Fibroblast of peridontal ligament (primary cell): Measurements from ENCODE around the gene MS4A13.
"Not testable (repeated sequence)": the region's sequence is repeated elsewhere in the genome, so short reads cannot be mapped to it uniquely, and the experiment has no call there.

Source experiments
- DNase-seq: peaks from one replicate; pipeline ENCODE4 v3.0.0-alpha.2; 2010; ENCODE audit errors: extremely low read depth

Gene MS4A13

DNA sequence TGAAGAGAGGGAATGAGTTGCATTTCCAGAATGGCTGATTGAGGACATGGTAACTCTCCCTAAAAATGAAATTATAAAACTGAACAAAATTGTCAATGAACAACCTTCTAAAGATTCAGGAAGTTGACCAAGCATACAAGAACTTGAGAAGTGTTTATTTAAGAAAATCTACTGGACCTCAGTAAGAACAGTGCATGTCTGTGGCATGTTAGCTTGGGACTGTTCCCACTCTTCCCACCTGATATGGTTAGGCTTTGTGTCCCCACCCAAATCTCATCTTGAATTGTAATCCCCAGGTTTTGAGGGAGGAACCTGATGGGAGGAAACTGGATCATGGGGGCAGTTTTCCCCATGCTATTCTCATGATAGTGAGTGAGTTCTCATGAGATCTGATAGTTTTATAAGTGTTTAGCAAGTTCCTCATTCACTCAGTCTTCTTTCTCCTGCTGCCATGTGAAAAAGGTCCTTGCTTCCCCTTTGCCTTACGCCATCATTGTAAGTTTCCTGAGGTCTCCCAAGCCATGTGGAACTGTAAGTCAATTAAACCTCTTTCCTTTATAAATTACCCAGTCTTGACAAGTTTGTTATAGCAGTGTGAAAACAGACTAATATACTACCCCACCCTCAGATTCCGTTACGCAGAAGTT lies 15.4 kb downstream of the MS4A13 start:
- no peak for DNase-seq

- DNase-seq: not testable (repeated sequence)
Measured at GRCh38 chr11:60532383-60532782, 17.2 kb downstream of the MS4A13 start.

DNA sequence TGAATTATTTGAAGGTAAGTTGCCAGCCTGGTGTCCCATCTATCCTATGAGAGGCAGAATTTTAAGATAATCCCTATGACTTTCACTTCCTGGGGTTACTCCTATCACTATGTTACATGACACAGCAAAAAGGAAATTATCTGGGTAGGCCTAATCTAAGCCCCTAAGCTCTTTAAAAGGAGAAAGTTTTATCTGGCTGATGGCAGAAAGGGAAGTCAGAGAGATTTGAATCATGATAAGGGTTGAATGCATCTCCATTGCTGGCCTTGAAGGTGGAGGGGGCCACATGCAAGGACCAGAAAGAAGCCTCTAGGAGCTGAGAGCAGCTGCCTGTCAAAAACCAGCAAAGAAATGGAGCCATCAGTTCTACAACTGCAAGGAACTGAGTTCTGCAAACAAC lies 23.4 kb downstream of the MS4A13 start:
- DNase-seq: not testable (repeated sequence)

DNA sequence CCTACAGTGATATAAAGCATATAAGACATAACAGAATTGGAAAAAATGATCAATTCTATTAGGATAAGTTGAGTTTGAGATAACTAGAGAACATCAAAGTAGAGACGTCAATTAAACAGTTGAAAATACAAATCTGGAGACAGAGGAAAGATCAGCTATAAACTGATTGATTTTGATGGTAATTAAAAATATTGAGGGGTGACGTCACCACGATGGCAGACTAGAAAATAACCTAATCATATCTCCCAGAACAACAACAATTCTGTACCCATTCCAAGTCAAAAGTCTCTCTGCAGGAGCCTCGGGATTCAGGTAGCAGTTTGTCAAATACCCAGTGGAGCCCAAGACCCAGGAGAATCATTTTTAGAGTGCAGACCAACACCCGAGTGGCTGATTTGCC lies 28.9 kb downstream of the MS4A13 start:
- no peak for DNase-seq

- no peak for DNase-seq
Measured at GRCh38 chr11:60561254-60561653, 46.1 kb downstream of the MS4A13 start.

DNA sequence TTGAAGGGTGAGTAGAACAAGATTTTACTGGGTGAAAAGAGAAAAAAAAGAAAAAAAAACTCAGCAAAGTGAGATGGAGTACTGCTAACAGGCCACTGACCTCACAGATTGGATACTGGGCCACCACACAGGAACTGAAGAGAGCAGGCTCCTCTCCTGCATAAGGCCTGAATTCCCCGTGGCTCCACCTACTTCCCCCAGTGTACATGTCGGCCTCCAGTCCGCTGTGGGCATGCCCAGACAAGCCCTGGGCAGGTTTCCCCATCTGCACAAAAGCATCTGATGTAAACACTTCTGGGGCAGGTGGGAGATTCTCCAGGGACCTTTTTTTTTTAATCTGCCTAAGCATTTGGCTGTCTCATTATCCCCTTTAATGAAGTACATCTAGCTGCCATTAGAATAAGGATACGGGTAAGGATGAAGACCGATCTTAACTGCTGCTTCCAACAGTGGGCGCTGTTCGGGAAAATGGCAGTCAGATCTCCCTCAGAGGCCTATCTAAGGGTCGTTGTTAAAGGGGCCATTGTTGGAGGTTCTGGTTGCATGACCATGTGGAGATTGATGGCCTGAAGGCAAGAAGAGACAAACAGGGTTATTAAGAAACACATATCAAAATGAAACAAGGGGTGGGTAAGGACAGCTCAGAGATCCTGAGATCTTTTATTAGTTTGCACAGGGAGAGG lies 48.5 kb downstream of the MS4A13 start:
- no peak for DNase-seq

DNA sequence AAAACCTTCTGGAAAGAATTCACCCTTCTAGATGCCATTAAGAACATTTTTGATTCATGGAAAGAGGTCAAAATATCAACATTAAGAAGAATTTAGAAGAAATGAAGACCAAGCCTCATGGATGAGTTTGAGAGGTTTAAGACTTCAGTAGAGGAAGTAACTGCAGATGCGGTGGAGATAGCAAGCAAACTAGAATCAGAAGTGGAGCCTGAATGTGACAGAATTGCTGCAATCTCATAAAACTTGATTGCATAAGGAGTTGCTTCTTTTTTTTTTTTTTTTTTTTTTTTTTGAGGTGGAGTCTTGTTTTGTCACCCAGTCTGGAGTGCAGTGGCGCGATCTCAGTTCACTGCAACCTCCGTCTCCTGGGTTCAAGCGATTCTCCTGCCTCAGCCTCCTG lies 51.6 kb downstream of the MS4A13 start:
- DNase-seq: no peak

DNA sequence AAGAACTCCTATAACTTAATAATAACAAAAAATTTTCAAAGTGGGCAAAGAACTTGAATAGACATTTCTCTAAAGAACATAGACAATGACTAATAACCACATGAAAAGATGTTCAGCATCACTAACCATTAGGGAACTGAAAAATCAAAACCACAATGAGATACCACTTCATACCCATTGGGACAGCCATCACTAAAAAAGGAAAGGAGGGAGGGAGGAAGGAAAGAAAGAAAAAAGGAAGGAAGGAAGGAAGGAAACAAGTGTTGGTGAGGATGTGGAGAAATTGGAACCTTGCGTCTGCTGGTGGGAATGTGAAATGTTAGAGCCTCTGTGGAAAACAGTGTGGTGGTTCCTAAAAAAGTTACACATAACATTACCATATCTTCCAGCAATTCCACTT lies 55.8 kb downstream of the MS4A13 start:
- no peak for DNase-seq

DNA sequence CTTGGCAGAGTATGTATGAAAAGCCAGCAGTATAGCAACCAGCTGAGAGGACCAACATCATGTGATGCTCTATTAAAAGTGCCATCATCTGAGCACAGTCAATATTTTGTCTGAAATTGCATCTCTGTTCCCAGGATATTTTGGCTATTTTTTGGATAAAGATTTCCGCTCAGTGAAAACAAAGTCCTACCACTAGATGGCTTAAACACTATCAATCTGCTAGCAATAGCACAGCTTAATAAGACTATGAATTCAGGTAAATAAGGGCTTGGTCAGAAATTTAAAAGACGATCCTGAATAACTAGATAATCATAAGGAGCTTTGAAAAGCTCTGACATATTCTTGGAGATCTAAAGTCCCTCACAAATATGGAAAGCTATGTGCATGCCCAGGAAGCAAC lies 74.4 kb downstream of the MS4A13 start:
- no peak for DNase-seq
